GM19043 (cell line): ENCODE data around the gene RPH3AL.

Experiments
- ATAC-seq: cut with Tn5 transposase; IDR thresholded peaks from one replicate; pipeline ENCODE4 v1.9.1; 2021; ENCODE audit warnings: low read depth; ENCODE audit not compliant: unreplicated experiment

Gene RPH3AL, protein sequence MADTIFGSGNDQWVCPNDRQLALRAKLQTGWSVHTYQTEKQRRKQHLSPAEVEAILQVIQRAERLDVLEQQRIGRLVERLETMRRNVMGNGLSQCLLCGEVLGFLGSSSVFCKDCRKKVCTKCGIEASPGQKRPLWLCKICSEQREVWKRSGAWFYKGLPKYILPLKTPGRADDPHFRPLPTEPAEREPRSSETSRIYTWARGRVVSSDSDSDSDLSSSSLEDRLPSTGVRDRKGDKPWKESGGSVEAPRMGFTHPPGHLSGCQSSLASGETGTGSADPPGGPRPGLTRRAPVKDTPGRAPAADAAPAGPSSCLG

DNA sequence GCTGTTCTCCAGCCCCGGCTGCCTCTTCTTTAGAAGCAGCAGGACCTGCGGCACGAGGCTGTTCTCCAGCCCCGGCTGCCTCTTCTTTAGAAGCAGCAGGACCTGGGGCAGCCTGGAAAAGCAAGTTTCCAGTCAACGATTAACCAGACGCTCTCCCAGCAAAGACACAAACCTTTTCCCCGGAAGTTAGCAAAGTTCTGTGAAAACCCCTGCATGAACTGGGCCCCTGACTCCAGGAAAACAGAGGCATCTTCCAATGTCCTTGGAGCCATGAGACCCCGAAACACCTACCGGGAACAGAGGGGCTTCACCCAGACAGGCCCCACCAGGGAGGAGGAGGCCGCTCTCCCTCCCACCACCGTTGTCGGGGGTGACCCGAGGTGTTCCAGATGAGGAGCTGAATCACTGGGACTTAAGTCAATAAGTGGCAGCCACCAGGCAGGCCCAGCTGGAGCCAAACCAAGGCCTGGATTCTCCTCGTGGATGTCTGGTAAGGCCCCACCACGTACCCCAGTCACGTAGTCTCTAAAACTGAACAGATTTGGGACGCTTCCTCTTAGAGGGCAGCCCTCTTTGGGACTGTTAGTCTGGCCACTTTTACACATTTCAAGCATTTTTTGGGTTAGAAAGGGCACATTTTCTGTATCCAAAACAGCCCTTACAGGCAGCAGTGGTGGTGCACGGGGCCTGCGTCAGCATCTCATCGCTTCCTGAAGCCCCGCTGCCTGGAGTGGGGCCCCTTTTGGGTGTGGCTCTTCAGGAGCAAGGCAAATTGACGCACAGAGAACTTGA lies at the start of gene RPH3AL:
RPH3AL (minus strand) TSS at position 387 of the 792 bp plus-strand sequence. CDS start 25,264 bp downstream, outside the sequence.
- no peak for ATAC-seq

- no peak for ATAC-seq
Observed at GRCh38 chr17:400257-400656, 47.6 kb upstream of the RPH3AL start.

GRCh38 chr17:396788-397187 lies 44.2 kb upstream of the RPH3AL start:
- no peak for ATAC-seq

DNA sequence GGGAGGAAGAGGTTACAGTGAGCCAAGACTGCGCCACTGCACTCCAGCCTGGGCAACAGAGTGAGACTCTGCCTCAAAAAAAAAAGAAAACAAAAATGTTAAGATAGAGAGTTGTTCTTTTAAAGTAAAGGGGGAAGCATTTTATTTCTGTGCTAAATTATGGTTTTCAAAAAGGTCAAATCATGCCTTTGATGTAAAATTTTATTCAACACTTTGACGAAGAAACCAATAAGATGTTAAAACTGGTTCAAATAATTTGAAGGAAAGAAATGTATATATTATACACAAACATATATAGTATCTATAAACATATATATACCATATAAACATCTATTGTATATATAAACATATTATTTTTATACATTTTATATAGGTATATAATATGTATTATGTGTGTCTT lies 43.4 kb upstream of the RPH3AL start:
- ATAC-seq, result no peak

- no peak for ATAC-seq
Observed at GRCh38 chr17:395179-395578, 42.6 kb upstream of the RPH3AL start.

- no peak for ATAC-seq
Observed at GRCh38 chr17:394718-395095, 42.1 kb upstream of the RPH3AL start.

DNA sequence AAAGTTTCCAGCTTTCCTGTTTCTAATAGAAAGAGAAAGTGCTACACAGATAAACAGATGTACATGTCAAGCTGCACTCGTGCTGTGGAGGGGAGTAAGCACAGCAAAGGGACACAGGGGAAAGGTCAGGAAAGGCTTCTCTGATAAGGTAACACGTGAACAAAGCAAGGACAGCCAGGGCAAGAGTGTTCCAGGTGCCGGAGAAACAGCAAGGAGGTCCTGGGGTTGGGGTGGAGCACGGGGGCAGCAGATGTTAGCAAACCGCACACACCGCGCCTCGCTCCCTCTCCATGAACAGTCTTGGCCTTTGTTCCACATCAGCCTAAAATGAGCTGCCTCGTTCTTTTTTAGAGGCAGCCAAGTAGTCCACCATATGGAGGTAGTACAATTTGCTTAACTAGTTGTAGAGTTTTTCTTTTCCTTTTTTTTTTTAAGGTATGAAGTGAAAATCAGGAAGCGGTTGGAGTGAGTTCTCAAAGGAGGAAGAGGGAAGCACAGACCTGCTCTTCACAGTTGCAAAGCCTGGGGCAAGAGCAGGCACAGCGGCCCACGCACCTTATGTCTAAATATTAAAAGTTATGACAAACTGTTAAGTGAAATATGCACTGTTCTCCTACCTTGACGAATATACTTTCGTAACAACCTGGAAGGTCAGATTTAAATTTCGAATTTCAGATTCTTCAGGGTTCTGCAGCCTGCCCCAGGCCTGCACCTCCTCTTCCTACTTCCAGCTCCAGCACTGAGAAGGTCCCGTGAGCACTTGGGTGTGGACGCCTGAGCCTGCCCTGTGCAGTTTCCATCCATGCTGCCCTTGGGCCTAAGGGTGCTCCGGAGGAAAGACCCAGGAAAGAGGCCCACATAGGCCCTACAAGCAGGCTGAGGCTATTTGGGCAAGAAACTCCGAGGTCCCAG lies 41.5 kb upstream of the RPH3AL start:
- ATAC-seq, result no peak

DNA sequence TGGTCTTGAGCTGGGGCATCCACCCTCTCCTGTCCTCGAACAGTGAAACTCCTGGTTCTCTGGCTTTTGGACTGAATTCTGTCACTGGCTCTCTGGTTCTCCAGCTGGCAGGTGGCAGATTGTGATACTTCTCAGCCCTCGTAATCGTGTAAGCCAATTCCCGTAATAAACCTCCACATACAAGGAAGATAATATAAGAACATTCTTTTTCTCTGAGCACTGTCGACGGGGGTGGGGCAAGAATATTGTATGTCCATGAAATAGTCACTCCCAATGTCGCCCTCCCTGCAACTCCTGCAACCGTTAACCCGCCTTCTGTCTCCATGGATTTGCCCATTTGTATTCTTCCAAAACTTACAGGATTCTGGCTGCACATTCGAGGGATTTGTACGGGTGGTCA lies 39.2 kb upstream of the RPH3AL start:
- no peak for ATAC-seq

DNA sequence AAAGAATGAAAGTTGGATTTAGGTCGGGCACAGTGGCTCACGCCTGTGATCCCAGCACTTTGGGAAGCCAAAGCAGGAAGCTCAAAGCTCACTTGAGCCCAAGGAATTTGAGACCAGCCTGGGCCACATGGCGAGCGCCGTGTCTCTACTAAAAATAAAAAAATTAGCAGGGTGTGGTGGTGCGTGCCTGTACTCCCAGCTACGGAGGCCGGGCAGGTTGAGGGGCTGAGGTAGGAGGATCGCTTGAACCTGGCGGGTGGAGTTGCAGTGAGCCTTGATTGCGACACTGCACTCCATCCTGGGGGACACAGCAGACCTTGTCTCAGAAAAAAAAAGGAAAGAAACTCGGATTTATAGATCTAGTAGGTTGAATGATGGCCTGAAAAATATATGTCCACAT lies 37.4 kb upstream of the RPH3AL start:
- no peak for ATAC-seq

DNA sequence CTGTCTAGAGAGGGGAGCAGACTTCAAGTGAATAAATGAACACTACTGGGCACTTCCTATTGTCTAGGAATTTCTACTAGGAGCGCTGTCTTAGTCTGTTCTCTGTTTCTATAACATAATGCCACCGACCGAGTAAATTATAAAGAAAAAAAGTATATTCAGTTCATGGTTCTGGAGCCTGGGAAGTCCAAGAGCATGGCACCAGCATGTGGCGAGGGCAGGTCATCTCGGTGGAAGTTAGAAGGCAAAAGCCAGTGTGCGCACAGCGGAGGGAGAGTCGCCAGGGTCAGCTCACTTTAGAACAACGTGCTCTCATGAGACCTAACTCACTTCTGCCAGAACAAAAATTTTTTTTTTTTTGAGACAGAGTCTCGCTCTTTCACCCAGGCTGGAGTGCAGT lies 35.5 kb upstream of the RPH3AL start:
- no peak for ATAC-seq

DNA sequence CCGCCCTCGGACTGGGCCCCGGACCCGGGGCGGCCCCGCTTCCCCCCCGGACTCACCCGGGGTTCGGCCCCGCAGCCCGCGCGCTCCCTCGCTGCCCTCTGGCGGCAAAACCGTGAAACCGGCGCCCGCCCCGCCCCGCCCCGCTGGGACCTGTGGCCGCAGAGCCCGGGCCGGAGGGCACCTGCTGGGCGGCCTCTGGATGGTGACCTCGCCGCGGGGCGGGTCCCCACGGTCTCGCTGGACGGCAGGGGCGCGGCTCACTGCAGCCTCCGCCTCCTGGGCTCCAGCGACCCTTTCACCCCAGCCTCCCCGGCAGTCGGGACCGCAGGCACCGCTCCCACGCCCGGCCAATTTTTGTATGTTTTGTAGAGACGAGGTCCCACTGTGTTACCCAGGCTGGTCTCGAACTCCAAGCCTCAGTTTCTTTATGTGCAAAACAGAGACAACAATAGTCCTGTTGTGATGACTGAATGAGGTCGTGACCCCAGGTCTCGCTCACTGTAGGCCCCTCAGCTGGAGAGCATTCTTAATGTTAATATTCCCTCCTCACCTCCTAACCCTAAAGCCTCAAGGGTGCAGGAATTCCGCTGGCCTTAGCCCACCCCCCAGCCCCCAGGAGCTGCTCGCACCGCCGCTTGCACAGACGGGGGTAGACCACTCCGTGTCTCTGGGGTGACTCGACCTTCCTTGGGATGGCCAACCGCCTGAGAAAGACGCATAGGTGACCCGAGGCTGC lies 33.7 kb upstream of the RPH3AL start:
- peak; percentile 55 for ATAC-seq

DNA sequence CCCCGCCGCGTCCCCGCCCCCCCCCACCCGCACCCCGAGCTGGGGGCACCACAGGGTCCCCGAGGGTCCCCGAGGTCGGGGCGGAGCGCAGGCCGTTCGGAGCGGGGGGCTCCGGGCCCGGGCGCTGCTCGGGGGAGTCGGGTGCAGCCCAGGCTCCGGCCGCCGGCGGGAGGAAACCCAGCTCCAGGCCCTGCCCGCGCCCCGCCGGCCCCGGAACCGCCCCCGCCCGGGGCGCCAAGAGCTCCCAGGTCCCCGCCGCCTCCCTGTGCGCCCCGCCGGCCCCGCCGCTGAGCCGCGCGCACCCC lies 33.2 kb upstream of the RPH3AL start:
- peak; percentile 18 for ATAC-seq

DNA sequence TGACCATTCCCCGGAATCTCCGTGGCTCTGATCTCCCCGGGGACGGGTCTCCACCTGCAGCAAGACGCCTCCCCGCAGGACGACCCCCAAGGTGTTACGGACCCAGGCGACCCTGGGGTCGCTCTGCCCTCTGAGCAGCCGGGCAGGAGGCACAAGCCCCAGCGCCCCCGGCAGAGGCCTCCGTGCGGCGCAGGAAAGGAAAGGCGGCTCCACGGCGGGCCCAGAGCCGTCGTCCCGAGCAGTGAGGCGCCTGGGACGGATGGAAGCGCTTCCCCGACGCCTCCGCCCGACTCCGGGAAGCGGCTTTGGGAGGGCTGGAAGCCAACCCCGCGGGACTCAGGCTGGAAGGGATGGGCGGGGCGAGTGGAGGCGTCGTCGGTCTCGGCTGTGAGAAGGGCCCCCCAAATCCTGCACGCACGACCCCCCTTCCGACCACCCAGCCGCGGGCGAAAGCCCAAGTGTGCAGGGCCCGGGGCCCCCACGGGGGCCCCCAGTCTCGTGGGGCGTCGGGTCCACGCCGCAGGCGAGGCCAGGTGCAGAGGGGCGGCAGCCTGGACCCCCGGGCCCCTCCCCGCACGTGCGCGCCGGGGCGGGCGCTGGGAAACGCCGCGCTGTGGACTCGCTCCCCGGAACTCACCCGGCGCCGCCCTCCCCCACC lies 32.7 kb upstream of the RPH3AL start:
- no peak for ATAC-seq

- no peak for ATAC-seq
Observed at GRCh38 chr17:384622-385177, 32.1 kb upstream of the RPH3AL start.

- no peak for ATAC-seq
Observed at GRCh38 chr17:383771-384621, 31.4 kb upstream of the RPH3AL start.

DNA sequence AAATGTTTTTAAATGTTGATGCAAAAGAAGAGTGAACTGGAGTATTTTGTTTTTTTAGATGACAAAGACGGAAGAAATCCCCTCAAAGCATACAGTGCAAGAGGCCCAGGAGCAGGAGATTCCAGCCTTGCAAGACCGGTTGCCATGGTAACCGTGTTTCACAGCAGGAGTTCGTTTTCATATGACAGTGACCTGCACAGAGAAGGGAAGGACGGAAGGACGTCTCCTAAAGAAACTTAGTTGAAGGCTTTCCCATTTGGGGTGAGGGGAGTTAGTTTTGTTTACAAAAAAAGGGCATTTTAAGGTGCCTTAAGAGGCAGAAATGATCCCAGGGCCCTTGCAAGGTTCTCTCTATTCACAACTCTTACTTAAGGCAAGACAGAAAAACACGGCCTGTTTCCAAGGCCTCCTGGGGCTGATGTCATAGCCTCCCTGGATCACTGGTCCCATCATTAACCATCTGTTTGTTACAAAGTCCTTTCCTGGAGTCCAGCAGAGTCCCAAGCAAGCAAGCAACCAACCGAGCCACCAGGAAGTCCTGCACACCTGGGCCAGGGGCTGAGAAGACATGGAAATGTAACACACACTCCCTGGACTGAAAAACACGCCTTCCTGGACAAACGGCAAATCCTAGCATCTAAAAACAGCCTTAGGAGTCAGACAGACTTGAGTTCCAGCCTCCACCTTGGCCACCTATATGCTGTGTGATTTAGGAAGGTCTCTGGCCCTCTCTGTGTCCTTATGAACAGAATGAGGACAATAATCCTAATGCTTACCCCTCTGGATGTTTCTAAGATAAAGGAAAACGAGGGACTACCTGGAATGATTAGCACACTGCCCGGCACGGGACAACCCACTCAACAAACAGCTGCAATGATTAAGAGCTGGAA lies 30.3 kb upstream of the RPH3AL start:
- no peak for ATAC-seq

GRCh38 chr17:381941-382643 lies 29.5 kb upstream of the RPH3AL start:
- no peak for ATAC-seq
